GM12878 (cell line): ENCODE results near the gene ACAD11. TPM values are rescaled to one million over a fixed set of nuclear protein-coding genes. Genes with fewer than 3 reads are reported as not detected.

Source experiments
- ATAC-seq: fragments of 200-7000 bp; cut with Tn5 transposase; 3 replicates; pipeline ENCODE4 v1.9.1; 2020; ENCODE audit warnings: mild to moderate bottlenecking, moderate library complexity
- BruUV-seq: library from RNA; stranded (reverse); fragments of 400-500 nt; replicated peaks from 2 replicates; lab custom pipeline; 2021; lab: Mats Ljungman, UMichigan
- CTCF ChIA-PET: fragments of 300-600 bp; sonication (Branson Sonifier 250); formaldehyde crosslinking; extraction: SDS; loops from one replicate; lab custom pipeline; 2021; ENCODE audit warnings: inconsistent platforms; lab: Yijun Ruan, JAX
- POLR2A ChIA-PET: fragments of 350-600 bp; formaldehyde crosslinking; extraction: SDS; loops from one replicate; lab custom pipeline; 2021; ENCODE audit warnings: inconsistent platforms; lab: Charles Lee
- RAD21 ChIA-PET: fragments of 300-600 bp; sonication (Branson Sonifier 250); formaldehyde crosslinking; loops from one replicate; lab custom pipeline; 2023; ENCODE audit warnings: antibody characterized with exemption; ENCODE audit not compliant: unreplicated experiment; lab: Charles Lee
- SMC1A ChIA-PET: fragments of 300-600 bp; sonication (Branson Sonifier 250); formaldehyde crosslinking; loops from one replicate; lab custom pipeline; 2023; ENCODE audit not compliant: unreplicated experiment, uncharacterized antibody; lab: Charles Lee
- DNase-seq: peaks from one replicate; pipeline ENCODE4 v3.0.0-alpha.2; 2011; ENCODE audit warnings: low read depth, low spot score
- FAIRE-seq: peaks from 3 replicates; lab custom pipeline; 2011; peaks lifted over from hg19 to GRCh38; lab: Jason Lieb, UNC
- H2AFZ ChIP-seq: 2 replicates; pipeline ENCODE4 v1.6.0; 2011; ENCODE audit warnings: low read depth, low read length, control low read depth; ENCODE audit not compliant: control insufficient read depth
- H3K27ac ChIP-seq: 2 replicates; pipeline ENCODE4 v1.5.1; 2011; ENCODE audit warnings: control low read depth; ENCODE audit not compliant: control insufficient read depth, insufficient read depth
- H3K27me3 ChIP-seq, 2 experiments: replicated peaks in 1 of 2; 2 replicates each; pipeline versions ENCODE4 v1.6.0 to v1.6.1; 2011; ENCODE audit warnings: low read length in 1 of 2; ENCODE audit not compliant: control insufficient read depth in 2 of 2, insufficient read depth in 2 of 2
- H3K36me3 ChIP-seq, 2 experiments: 2 replicates each; pipeline ENCODE4 v1.5.1; 2011; ENCODE audit warnings: low read length in 1 of 2; ENCODE audit not compliant: control insufficient read depth in 2 of 2, insufficient read depth in 2 of 2
- H3K4me1 ChIP-seq: 2 replicates; pipeline ENCODE4 v1.6.1; 2011; ENCODE audit warnings: mild to moderate bottlenecking, low read length, moderate library complexity, mixed read lengths; ENCODE audit not compliant: control insufficient read depth, insufficient read depth
- H3K4me2 ChIP-seq: 2 replicates; pipeline ENCODE4 v1.6.0; 2011; ENCODE audit warnings: control low read depth; ENCODE audit not compliant: control insufficient read depth, insufficient read depth
- H3K4me3 ChIP-seq: fragments of 200-600 bp; sonication (generic); 2 replicates; pipeline ENCODE4 v1.5.1; 2016
- H3K79me2 ChIP-seq: 2 replicates; pipeline ENCODE4 v1.6.0; 2011; ENCODE audit warnings: low read length; ENCODE audit not compliant: control insufficient read depth, insufficient read depth
- H3K9ac ChIP-seq: 2 replicates; pipeline ENCODE4 v1.8.0; 2011; ENCODE audit warnings: low read length, control low read depth, mixed read lengths; ENCODE audit not compliant: control insufficient read depth, insufficient read depth
- H3K9me3 ChIP-seq: replicated peaks from 3 replicates; pipeline ENCODE4 v1.5.1; 2011; ENCODE audit warnings: mild to moderate bottlenecking, low read length; ENCODE audit not compliant: control insufficient read depth, insufficient read depth
- H4K20me1 ChIP-seq: 2 replicates; pipeline ENCODE4 v1.6.0; 2011; ENCODE audit not compliant: control insufficient read depth, insufficient read depth
- CHD1 ChIP-seq: IDR thresholded peaks from 2 replicates; pipeline ENCODE4 v1.6.1; 2012; ENCODE audit warnings: low read depth, low read length, improper control_type of control experiment
- ELK1 ChIP-seq: IDR thresholded peaks from 2 replicates; pipeline ENCODE4 v1.6.1; 2012; ENCODE audit warnings: low read depth, low read length, improper control_type of control experiment
- GABPA ChIP-seq: IDR thresholded peaks from 2 replicates; pipeline ENCODE4 v1.6.1; 2014; ENCODE audit warnings: antibody characterized with exemption, low read depth, mild to moderate bottlenecking, inconsistent platforms
- GATAD2B ChIP-seq: fragments of 450-650 bp; conservative IDR thresholded peaks from 2 replicates; pipeline ENCODE4 v1.6.1; 2017; ENCODE audit warnings: low read depth, mild to moderate bottlenecking, moderate library complexity
- NFIC ChIP-seq: IDR thresholded peaks from 2 replicates; pipeline ENCODE4 v1.6.1; 2012; ENCODE audit warnings: low read depth, mild to moderate bottlenecking, inconsistent platforms, low read length, moderate library complexity
- POLR2A ChIP-seq: IDR thresholded peaks from 2 replicates; pipeline ENCODE4 v1.6.1; 2011; ENCODE audit warnings: low read depth, mild to moderate bottlenecking, low read length
- SIN3A ChIP-seq: IDR thresholded peaks from 2 replicates; pipeline ENCODE4 v1.6.1; 2012; ENCODE audit warnings: low read depth, low read length, improper control_type of control experiment
- SP1 ChIP-seq: IDR thresholded peaks from one replicate; pipeline ENCODE4 v1.6.1; 2011; ENCODE audit warnings: low read depth, low read length
- USF1 ChIP-seq: IDR thresholded peaks from 2 replicates; pipeline ENCODE4 v1.6.1; 2011; ENCODE audit warnings: borderline replicate concordance, low read depth, mild to moderate bottlenecking, moderate library complexity, mixed read lengths, low read length; ENCODE audit not compliant: insufficient read depth; ENCODE audit errors: extremely low read length
- WGBS: methylation state at CpG from one replicate; pipeline ENCODE4 v1.1.6; 2016; ENCODE audit warnings: low lambda C conversion rate; ENCODE audit not compliant: insufficient replicate concordance, insufficient coverage; ENCODE audit errors: missing lambda C conversion rate; 5-methylcytosine and 5-hydroxymethylcytosine counted together
- in situ Hi-C: fragments of 300-500 bp; cut with MboI; formaldehyde crosslinking; loops from 9 replicates; pipeline ENCODE4 v1.14.3; 2018; ENCODE audit warnings: mixed read lengths
- intact Hi-C: fragments of 100-400 bp; cut with micrococcal nuclease; formaldehyde crosslinking; loops from one replicate; pipeline ENCODE4 v1.14.2; 2022; ENCODE audit not compliant: unreplicated experiment
- polyA plus RNA-seq, 11 experiments: library from polyadenylated mRNA; depleted of rRNA in 4 of 11; unstranded in 6 of 11; stranded (reverse) in 5 of 11; fragments of >200 nt; fragmentation: Nextera tagmentation in 4 of 11; fragmentation: Illumina TruSeq in 1 of 11; extraction: Ambion mirVana in 4 of 11; extraction: Trizol in 1 of 11; gene quantifications; 1 replicate in 1 of 11; 2 replicates in 10 of 11; pipeline versions ENCODE4 v1.2.1 to v1.2.3, GENCODE V29; 2011 to 2016; ENCODE audit warnings: inconsistent platforms in 2 of 11, missing spikeins in 2 of 11, low read depth in 1 of 11
- total RNA-seq, 4 experiments: library from RNA; depleted of rRNA in 3 of 4; stranded (reverse); fragments of >200 nt in 3 of 4; fragmentation: Illumina TruSeq in 1 of 4; extraction: Trizol in 1 of 4; gene quantifications; 2 replicates each; pipeline versions ENCODE4 v1.2.1 to v1.2.3, GENCODE V29; 2013 to 2021

ACAD11 gene
- total and polyA plus RNA-seq, 10 of the 15 experiments (the other 5 are each of a cell fraction or from before 2014, with no cell fraction given), result 2.4 to 15.9 (median 10.4) TPM

GRCh38 chr3:132606085-132606484 lies 53.5 kb downstream of the ACAD11 start:
- no peak overlapping the region for H3K9ac ChIP-seq
- SMC1A ChIA-PET, result no interaction called here
- TF ChIP-seq POLR2A (no peak), ELK1 (no peak), SP1 (no peak), CHD1 (no peak), USF1 (no peak), GATAD2B (no peak), NFIC (no peak), SIN3A (no peak), GABPA (no peak)
- no peaks in the 10 kb centered on the region for H4K20me1 ChIP-seq
- DNase-seq, result no peak
- RAD21 ChIA-PET, result no interaction called here
- H3K4me2 ChIP-seq, result no peak overlapping the region
- no peaks in the 10 kb centered on the region for H3K27me3 ChIP-seq
- WGBS, result 95% methylated on average over 1 of the region's 1 CpG
- no peaks in the 10 kb centered on the region for H3K79me2 ChIP-seq
- CTCF ChIA-PET, result no interaction called here
- no peak for ATAC-seq
- no TSS peak for BruUV-seq
- H2AFZ ChIP-seq, result no peak overlapping the region
- no peak overlapping the region for H3K27ac ChIP-seq
- H3K36me3 ChIP-seq, result no peaks in the 10 kb centered on the region; a peak in 2 of 4 replicates
- no peaks in the 10 kb centered on the region for H3K4me1 ChIP-seq
- POLR2A ChIA-PET, result interaction anchor here (0.5 kb wide), 1 partner anchor 1582 kb away, joined by 3 read pairs; no protein-coding TSS in a partner anchor
- no peaks in the 10 kb centered on the region for H3K9me3 ChIP-seq
- in situ Hi-C loops, result no loop called here
- intact Hi-C loops, result no loop called here
- no peak overlapping the region for H3K4me3 ChIP-seq
- FAIRE-seq, result no peak
